ENCODE measurements around the gene GALK2. TPM values are rescaled to one million over a fixed set of nuclear protein-coding genes. Genes with fewer than 3 reads are reported as not detected.

The GALK2 gene
- total RNA-seq, 1 experiment from 2014 or later = 22.9 TPM

DNA sequence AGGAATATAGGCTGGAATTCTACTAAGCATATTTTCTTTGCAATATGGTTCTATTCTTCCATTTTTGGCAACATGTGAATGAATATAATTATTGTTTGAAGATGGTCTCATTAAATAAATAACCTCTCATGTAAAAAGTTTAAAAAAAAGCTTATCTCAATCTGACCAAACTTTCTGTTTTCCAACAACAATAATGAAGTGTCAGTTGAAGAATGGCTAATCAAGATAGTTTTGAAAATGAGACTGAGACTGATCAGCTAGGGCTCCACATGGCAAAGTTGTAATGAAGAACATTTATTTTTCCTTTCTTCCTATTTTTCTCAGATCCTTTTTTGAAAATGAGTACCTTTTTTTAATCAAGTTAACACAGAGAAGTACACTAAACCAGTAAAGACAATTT lies 117.4 kb downstream of the GALK2 start:
- no peak overlapping the region for H3K4me3 ChIP-seq (ENCODE audit: low read depth, low read length, poor library complexity, severe bottlenecking)

DNA sequence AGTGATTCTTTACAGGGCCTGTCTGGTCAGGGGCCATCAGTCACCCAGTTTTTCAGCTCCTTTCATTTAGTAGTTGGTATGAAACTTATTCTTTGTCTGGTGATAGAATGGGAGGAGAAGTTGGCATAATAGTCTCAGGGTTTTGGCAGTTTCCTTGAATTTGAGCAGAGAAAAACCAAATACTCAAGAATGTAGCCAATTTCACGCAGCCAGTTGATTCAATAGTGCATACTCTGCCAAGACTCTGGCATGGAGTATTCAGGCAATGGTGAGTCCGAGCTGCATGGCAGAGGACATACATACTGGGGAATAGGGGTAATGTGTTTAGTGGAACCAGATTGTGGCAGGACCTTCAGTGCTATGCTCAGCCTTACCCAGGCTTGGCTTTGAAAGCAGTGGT lies 118.3 kb downstream of the GALK2 start:
- H3K4me1 ChIP-seq (ENCODE audit: insufficient read depth, low read length, poor library complexity, severe bottlenecking) = peaks cover 13% of the 10 kb centered on the region
- intact Hi-C loops (cut with micrococcal nuclease; ENCODE audit: unreplicated experiment) = no loop called here
- H3K4me3 ChIP-seq (ENCODE audit: low read depth, low read length, poor library complexity, severe bottlenecking) = no peak overlapping the region
- ChIA-PET POLR2A (ENCODE audit: low non-redundant PET) (no interaction called here), CTCF (no interaction called here)
- no peak for DNase-seq (ENCODE audit: low spot score)
- BruUV-seq (replicated peaks) = no TSS peak
- TF ChIP-seq, protein P1, sequence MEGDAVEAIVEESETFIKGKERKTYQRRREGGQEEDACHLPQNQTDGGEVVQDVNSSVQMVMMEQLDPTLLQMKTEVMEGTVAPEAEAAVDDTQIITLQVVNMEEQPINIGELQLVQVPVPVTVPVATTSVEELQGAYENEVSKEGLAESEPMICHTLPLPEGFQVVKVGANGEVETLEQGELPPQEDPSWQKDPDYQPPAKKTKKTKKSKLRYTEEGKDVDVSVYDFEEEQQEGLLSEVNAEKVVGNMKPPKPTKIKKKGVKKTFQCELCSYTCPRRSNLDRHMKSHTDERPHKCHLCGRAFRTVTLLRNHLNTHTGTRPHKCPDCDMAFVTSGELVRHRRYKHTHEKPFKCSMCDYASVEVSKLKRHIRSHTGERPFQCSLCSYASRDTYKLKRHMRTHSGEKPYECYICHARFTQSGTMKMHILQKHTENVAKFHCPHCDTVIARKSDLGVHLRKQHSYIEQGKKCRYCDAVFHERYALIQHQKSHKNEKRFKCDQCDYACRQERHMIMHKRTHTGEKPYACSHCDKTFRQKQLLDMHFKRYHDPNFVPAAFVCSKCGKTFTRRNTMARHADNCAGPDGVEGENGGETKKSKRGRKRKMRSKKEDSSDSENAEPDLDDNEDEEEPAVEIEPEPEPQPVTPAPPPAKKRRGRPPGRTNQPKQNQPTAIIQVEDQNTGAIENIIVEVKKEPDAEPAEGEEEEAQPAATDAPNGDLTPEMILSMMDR (conservative IDR thresholded peaks at IDR 0.05; ENCODE audit: low read depth, low read length) = no peak
- no peak overlapping the region for H3K27ac ChIP-seq (ENCODE audit: low read depth, low read length, poor library complexity, severe bottlenecking)
- H3K9me3 ChIP-seq (ENCODE audit: low read depth, low read length, poor library complexity, severe bottlenecking) = no peaks in the 10 kb centered on the region
- no peaks in the 10 kb centered on the region for H3K36me3 ChIP-seq (ENCODE audit: insufficient read depth, low read length, poor library complexity, severe bottlenecking)
- H3K27me3 ChIP-seq (replicated peaks; ENCODE audit: insufficient read depth, low read depth, low read length, poor library complexity) = no peaks in the 10 kb centered on the region

More for the DNA sequence above, 117.4 kb downstream of the GALK2 start:
- TF ChIP-seq EZH2 (IDR thresholded peaks at IDR 0.05; ENCODE audit: borderline replicate concordance, low read depth, low read length, poor library complexity, severe bottlenecking) = no peak
- TF ChIP-seq, protein P1 (conservative IDR thresholded peaks at IDR 0.05; ENCODE audit: low read depth, low read length) = no peak
- Histone ChIP-seq H3K9me3 (ENCODE audit: low read depth, low read length, poor library complexity, severe bottlenecking) (no peaks in the 10 kb centered on the region), H3K36me3 (ENCODE audit: insufficient read depth, low read length, poor library complexity, severe bottlenecking) (no peaks in the 10 kb centered on the region), H3K27me3 (replicated peaks; ENCODE audit: insufficient read depth, low read depth, low read length, poor library complexity) (no peaks in the 10 kb centered on the region), H3K27ac (ENCODE audit: low read depth, low read length, poor library complexity, severe bottlenecking) (no peak overlapping the region), H3K4me1 (ENCODE audit: insufficient read depth, low read length, poor library complexity, severe bottlenecking) (peaks cover 13% of the 10 kb centered on the region)
- intact Hi-C loops (cut with micrococcal nuclease; ENCODE audit: unreplicated experiment) = no loop called here
- no TSS peak for BruUV-seq (replicated peaks)
- ChIA-PET POLR2A (ENCODE audit: low non-redundant PET) (interaction anchor here (0.6 kb wide), 1 partner anchor 999 kb away, joined by 4 read pairs; no protein-coding TSS in a partner anchor), CTCF (no interaction called here)
- no peak for DNase-seq (ENCODE audit: low spot score)

DNA sequence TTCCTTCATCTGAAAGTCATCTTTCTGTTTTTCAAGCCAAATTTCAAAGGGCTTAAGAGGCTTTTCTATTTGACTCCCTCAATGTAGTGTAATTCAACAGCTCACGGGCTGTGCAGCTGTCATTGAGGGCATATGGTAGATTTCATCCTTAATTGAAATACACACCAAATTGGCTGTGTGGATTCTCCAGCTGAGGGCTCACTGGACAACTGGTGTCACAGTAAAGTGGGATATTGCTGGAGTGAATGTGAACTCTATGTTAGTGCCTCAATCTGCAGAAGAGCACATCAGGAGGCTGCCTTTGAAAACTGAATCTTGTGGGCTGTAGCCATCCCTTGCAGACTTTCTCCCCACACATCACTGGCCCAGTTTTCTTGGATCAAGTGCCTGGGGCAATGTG lies 120.1 kb downstream of the GALK2 start:
- no peak for TF ChIP-seq EZH2 (IDR thresholded peaks at IDR 0.05; ENCODE audit: borderline replicate concordance, low read depth, low read length, poor library complexity, severe bottlenecking)
- TF ChIP-seq, protein P1 (conservative IDR thresholded peaks at IDR 0.05; ENCODE audit: low read depth, low read length) = no peak
- BruUV-seq (replicated peaks) = no TSS peak
- H3K9me3 ChIP-seq (ENCODE audit: low read depth, low read length, poor library complexity, severe bottlenecking) = no peaks in the 10 kb centered on the region
- no peak overlapping the region for H3K27ac ChIP-seq (ENCODE audit: low read depth, low read length, poor library complexity, severe bottlenecking)
- POLR2A ChIA-PET (ENCODE audit: low non-redundant PET) = no interaction called here
- DNase-seq (ENCODE audit: low spot score) = no peak
- CTCF ChIA-PET = no interaction called here
- H3K36me3 ChIP-seq (ENCODE audit: insufficient read depth, low read length, poor library complexity, severe bottlenecking) = no peaks in the 10 kb centered on the region
- no peak overlapping the region for H3K4me3 ChIP-seq (ENCODE audit: low read depth, low read length, poor library complexity, severe bottlenecking)
- H3K4me1 ChIP-seq (ENCODE audit: insufficient read depth, low read length, poor library complexity, severe bottlenecking) = peaks cover 13% of the 10 kb centered on the region
- intact Hi-C loops (cut with micrococcal nuclease; ENCODE audit: unreplicated experiment) = no loop called here
- no peaks in the 10 kb centered on the region for H3K27me3 ChIP-seq (replicated peaks; ENCODE audit: insufficient read depth, low read depth, low read length, poor library complexity)
